22Rv1 (cell line): Measurements from ENCODE around the gene TTF2.

ENCODE experiments used
- CTCF ChIP-seq: fragments of 450-650 bp; IDR thresholded peaks from 2 replicates; pipeline ENCODE4 v1.5.1; 2017; ENCODE audit warnings: mild to moderate bottlenecking
- ZFX ChIP-seq: fragments of 450-650 bp; IDR thresholded peaks from 2 replicates; pipeline ENCODE4 v1.6.1; 2017; ENCODE audit warnings: antibody characterized with exemption, borderline replicate concordance

GRCh38 chr1:117076648-117077047, 16.5 kb downstream of the TTF2 start:
- TF ChIP-seq CTCF (no peak), ZFX (no peak)
